Limb (tissue), 2 donors: ENCODE data around the gene PRDM9.
"Not testable (repeated sequence)": the region's sequence is repeated elsewhere in the genome, so short reads cannot be mapped to it uniquely, and the experiment has no call there.

ENCODE experiments used
- DNase-seq, 2 donors: peaks; one replicate each; pipeline ENCODE4 v3.0.0-alpha.2; 2016; ENCODE audit errors: extremely low spot score in 2 of 2

The PRDM9 gene

DNA sequence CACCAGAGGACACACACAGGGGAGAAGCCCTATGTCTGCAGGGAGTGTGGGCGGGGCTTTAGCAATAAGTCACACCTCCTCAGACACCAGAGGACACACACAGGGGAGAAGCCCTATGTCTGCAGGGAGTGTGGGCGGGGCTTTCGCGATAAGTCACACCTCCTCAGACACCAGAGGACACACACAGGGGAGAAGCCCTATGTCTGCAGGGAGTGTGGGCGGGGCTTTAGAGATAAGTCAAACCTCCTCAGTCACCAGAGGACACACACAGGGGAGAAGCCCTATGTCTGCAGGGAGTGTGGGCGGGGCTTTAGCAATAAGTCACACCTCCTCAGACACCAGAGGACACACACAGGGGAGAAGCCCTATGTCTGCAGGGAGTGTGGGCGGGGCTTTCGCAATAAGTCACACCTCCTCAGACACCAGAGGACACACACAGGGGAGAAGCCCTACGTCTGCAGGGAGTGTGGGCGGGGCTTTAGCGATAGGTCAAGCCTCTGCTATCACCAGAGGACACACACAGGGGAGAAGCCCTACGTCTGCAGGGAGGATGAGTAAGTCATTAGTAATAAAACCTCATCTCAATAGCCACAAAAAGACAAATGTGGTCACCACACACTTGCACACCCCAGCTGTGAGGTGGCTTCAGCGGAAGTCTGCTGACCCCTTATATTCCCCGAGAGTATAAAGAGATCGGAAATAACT lies 20.0 kb downstream of the PRDM9 start:
- not testable (repeated sequence) for DNase-seq

DNA sequence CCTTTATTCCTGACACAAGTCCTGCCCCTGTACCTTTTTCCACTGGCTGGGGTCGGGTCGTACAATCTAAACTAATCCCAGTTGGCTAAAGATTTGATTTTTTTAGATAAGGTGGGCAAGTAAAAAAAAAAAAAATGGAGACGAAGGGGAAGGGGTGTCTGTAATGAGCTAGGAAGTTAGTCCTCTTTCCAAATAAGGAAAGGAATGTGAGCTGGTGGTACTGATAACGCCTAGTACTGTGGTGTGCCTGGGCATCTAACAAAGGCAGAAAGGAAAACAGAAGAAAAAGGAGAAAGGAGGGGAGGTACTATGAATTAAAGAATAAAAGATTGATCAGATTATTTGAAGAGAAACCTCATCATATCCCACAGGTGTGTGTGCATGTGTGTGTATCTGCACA lies 21.3 kb downstream of the PRDM9 start:
- DNase-seq: no peak

DNA sequence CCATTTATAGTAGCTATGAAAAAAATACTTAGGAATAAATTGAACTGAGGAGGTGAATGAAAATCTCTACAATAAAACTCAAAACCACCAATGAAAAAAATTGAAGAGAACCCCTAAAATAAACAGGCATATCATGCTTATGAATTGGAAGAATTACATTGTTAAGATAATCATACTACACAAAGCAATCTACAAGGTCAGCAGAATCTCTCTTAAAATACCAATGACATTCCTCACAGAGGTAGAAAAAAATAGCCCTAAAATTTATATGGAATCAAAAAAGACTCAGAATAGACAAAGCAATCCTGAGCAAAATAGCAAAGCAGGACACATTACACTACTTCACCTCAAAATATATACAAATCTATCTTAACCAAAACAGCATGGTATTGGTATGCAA lies 23.2 kb downstream of the PRDM9 start:
- DNase-seq: no peak

DNA sequence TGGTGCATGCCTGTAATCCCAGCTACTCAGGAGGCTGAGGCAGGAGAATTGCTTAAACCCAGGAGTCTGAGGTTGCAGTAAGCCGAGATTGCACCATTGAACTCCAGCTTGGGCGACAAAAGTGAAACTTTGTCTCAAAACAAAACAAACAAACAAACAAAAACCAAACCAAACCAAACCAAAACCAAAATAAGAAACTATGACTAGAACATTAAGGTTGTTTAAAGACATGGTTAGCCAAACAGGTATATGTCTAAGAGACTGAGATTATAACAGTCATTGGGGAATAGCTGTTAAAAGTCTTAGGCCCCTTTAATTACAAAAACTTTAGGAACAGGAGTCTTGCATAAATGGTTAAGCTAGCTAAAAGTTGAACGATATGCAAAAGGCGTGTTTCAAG lies 63.6 kb downstream of the PRDM9 start:
- no peak for DNase-seq
